NCI-H2196 (cell line): ENCODE results near the gene AIP.
"Not testable (repeated sequence)": the region's sequence is repeated elsewhere in the genome, so short reads cannot be mapped to it uniquely, and the experiment has no call there.

Source experiments
- DNase-seq: peaks from one replicate; lab custom pipeline; 2025; ENCODE audit not compliant: unreplicated experiment; lab: John Stamatoyannopoulos, UW

The AIP gene

DNA sequence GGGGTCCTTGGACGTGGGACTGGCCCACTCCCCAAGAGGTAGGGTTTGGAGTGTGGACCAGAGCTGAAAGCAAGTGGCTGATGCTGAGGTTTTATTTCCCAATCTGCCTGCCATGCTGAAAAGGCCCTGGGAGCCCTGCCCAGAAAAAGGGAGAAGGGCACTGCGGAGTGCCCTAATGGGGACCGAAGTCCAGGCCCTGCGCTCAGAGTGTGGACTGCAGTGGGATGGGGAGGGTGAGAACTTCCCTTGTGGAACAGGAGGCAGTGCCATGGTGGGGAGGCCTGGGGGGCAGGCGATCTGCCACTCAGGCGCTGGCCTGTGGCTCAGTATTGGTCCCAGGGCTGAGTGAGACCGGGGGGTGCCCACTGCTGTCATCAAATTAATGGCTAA, 34.6 kb upstream of the AIP start:
- no peak for DNase-seq

DNA sequence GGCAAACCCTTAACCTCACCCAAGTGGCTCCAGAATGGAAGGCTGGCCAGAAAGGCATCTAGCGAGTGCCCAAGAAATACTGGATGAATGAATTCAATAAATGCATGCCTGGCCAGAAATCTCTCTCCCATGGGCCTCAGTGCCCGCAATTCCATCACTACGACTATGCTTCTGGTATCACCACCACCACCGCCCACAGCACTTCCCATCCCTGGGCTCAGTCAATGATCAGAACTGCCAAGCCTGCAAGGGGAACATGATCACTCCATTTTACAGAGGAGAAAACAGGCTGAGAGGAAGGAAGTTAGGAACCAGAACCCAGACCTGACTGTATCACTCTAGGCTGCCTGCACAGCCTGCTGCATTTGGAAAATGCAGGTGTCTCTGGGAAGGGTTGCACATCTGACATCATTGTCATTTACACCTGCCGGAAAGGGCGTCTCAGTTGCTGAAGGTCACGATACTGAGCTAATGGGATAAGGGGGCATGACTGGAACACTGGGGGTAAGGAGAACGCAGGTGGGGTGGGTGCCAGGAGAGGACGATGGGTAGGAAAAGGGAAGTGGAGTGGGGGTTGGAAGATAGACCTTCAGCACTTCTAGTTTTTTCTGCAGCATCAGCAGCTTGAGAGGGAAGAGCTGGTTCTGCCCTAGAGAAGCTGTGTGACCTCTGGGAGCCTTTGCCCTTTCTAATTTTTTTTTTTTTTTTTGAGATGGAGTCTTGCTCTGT, 33.5 kb upstream of the AIP start:
- no peak for DNase-seq

DNA sequence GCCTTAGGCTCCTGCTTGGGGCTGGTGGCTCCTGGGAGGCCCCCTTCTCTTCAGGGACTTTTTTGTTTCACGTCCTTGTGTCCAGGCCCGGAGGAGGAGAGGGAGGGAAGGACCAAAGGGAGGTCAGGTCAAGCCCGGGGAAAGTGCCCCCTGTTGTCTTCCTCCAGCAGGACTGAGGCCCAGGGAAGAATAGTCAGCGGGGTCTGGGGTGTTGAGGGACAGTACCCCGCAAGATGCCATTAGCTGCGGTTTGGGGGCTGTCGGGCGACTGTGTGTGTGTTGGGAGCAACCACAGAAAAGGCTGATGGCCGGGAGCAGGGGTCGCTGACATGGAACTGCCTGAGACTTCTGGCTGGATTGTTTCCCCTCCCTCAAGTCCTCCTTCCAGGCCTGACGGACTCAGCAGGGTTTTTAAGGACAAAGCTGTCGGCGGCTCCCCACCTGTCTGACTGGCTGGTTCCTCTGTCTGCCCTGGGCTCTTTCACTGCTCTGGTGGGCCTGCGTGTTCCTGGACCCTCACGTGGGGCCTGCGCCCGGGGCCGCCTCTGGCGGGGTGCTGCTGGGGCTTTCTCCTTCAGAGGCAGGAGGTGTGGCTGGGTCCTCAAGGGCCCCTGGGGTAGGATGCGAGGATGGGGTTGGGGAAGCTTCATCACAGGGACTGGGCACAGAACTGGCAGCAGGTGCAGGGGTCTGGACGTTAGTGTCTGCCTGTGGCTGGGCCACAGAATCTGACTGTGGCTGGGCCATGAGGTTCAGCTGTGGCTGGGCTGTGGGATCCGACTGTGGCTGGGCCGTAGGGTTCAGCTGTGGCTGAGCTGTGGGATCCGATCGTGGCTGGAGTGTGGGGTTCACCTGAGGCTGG, 31.8 kb upstream of the AIP start:
- DNase-seq: no peak

DNA sequence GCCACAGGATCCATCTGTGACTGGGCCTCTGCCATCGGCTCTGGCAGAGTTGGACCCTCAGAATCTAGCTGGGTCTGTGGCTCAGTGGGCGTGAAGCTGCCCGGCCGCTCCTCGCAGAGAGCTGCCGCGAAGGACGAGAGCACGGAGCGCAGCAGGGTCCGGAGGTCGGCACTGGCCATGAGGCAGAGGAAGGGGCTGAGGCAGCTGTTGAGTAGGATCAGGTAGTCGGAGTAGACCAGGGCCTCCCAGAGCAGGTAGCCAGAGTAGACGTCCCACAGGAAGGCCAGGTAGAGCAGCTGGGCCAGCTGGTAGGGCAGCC, 31.2 kb upstream of the AIP start:
- no peak for DNase-seq

DNA sequence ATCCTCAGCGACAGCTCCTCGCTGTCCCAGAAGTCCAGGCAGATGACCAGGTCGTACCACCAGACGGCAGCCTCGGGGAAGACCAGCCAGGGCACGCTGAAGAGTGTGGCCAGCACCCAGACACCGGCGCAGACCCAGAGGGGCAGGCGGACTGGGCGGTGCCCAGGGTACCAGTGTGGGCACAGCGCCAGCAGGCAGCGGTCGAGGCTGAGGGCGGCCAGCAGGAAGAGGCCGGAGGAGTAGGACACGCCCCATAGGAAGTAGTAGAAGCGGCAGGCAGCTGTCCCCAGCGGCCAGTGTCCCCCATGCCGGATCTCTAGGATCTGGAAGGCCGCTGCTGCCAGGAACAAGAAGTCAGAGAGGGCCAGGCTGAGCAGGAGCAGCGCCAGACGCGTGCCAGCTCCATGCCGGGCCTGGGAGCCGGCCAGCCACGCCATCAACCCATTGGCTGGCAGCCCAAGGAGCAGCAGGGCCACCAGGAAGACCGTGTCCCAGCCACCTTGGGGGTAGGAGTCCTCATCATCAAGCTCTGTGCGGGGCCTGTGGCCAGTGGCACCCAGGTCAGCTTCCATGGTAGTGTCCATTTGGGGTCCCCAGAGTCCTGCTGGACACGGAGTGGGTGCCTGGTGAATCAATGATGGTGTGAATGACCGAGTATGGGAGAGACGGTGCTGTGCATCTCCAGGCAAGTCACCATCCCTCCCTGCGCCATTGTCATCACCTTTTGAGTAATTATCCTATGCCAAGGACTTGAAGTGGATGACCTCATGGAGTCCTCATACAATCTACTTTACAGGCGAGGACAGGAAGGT, 30.5 kb upstream of the AIP start, which contains the start of gene GPR152:
Gene GPR152 (minus strand): TSS at position 589 of the 812 bp plus-strand sequence. CDS start 5 bp downstream, at position 584.
- DNase-seq: peak; percentile 59

DNA sequence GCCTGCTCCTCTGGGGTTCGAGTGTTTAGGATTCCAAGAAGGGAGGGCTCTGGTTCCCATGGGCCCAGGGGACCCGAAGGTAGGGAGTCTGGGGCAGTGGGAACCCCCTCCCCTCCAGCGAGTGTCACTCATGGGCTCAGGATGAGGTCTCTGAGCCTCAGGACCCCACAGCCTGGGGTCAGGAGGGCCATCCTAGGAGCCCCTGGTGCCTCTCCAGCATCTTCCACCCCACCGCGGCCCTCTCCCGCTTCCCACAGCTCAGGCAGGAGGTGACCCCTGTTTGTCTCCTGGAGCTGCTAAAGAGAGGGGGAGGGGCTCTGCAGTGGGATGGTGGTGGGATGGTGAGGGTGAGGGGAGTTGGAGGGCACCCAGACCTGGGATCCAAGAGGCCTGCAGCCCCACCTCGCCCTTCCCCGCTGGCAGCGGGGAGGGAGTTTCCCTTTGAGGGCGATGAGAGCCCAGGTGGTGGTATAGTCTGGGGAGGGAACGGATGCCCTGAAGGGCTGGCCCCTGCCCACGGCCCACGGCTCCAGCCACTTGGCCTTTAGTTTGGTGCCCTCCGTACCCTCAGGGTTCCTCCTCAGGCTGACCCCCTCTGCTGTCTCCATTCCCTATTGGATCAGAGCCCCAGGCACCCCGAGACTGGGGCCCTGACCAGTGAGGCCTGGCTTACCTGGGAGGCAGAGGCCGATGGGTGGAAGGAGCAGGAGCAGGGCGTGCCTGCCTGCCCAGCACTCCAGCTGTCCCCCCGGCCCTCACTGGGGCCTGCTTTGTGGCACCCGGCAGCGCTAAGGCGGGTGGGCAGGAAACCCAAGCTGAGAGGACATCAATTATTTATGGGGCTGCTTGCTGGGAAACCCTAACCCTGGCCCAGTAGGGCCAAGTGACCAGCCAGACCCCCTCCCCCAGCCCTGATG, 28.8 kb upstream of the AIP start:
- DNase-seq: no peak

DNA sequence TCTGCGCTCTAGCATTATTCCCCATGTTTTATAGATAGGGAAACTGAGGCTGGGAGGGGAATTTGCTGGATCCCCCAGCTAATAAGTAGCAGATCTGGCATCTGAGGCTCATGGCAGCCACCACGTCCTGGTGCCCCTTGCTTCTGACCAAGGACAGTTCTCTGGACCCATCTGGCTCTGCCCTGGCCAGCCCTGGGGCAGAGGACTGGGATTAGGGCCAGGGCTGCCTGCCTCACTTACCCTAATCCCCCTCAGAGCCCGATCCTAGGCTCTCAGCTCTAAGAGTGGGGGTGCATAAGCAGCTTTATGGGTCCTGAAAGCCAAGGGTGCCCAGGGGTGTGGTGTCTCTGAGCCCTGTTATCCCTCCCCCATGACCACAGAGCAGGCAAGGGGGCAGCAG, 27.8 kb upstream of the AIP start, which contains the start of gene CABP4:
Gene CABP4 (plus strand): TSS at position 301 of the 400 bp plus-strand sequence. CDS start 70 bp downstream, at position 371.
- no peak for DNase-seq

DNA sequence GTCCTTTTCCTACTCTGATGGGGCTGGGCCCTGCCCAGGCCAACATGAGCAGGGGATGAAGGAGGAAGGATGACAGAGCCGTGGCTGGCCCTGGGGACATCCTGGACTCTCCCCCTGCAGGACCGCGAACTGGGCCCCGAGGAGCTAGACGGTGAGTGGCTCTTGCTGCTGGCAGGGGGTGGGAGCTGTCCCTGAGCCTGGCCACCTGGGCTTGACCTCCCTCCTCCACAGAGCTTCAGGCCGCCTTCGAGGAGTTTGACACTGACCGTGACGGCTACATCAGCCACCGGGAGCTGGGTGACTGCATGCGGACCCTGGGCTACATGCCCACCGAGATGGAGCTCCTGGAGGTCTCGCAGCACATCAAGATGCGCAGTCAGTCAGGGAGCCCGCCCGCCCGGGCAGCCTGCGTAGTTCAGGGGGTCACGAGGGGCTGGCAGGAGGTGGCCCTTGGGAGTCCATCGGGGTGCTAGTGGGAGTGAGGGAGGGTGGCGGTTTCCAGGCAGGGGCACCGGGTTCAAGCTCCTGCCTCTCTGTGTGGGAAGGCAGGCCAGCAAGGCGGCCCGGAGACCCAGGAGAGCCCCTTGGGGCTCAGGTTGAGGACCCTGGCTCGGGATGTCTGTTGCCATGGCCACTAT, 26.6 kb upstream of the AIP start:
- DNase-seq: no peak

DNA sequence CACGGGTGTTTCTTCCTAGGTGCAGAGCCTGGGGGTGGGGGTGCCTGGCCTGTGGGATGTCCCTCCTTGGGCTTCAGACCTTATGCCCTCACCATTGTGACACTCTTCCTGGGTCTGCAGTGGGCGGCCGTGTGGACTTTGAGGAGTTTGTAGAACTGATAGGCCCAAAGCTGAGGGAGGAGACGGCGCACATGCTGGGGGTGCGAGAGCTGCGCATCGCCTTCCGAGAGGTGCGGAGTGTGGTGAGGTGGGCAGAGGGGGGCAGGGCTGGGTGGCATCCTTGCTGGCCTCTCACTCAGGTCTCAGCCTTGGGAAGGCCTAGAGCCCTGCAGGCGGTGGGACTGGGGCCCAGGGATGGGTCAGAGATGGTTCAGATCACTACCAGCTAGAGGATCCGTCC, 25.4 kb upstream of the AIP start:
- DNase-seq: no peak

DNA sequence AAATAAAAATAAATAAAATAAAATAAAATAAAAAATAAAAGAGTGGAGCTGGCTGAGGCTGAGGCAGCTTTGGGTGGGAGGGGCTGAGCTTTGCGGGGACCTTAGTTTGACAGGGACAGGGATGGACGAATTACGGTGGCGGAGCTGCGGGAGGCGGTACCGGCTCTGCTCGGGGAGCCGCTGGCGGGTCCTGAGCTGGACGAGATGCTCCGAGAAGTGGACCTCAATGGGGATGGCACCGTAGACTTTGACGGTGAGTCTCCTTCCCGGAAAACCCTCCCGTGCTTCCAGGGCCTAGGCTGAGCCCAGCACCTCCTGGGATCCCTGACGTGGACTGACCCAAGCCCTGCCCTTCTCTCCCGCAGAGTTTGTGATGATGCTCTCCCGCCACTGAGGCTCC, 24.6 kb upstream of the AIP start:
- no peak for DNase-seq

DNA sequence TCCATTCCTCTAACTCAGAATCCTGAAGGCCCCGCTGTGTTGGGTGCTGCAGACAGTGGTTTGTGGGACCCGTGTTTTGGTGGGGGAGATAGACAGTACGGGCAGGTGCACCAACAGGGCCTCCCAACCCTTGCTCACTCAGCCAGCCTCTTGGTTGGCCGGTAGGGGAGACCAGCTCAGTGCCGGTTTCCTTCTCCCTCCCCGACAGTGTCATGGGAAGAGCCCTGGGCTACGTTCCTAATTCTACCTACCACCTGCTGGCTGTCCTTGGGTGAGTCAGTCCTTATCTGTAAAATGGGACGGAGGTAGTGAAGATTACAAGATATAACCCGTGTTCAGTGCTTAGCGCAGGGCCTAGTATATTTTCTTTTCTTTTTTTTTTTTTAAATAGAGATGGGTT, 19.6 kb upstream of the AIP start:
- no peak for DNase-seq

DNA sequence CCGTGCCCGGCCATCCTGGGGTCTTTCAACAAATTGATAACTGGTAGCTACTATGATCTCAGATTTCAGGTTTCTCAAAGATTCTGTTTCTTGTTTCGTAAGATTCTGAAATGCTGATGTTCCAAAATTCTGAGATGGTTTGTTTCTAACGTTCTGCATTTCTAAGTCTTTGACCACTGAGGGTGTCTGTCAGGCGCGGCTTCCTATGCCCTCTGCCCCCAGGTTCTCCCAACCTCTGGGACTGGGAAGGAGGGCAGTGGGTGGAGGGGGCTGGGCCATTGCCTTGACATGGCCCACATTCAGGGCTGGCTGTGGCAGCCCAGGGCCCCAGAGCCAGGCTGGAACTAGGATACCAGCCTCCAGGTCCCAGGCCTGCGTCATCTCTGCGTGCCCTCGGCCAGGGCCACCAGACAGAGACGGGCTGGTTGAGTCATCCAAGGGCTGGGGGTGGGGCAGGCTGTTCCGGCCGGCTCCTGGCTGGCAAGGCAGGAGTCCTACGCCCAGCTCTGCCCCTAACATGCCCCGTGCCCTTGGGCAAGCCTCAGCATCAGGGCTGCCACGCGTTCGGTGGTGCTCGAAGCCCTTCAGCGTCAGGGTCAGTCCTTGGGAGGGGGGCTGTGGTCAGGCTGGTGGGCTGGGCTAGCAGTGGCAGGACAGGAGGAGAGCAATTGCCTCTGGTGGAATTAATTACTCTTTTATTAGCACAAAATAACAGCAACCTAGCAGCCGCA, 19.0 kb upstream of the AIP start:
- DNase-seq: no peak

DNA sequence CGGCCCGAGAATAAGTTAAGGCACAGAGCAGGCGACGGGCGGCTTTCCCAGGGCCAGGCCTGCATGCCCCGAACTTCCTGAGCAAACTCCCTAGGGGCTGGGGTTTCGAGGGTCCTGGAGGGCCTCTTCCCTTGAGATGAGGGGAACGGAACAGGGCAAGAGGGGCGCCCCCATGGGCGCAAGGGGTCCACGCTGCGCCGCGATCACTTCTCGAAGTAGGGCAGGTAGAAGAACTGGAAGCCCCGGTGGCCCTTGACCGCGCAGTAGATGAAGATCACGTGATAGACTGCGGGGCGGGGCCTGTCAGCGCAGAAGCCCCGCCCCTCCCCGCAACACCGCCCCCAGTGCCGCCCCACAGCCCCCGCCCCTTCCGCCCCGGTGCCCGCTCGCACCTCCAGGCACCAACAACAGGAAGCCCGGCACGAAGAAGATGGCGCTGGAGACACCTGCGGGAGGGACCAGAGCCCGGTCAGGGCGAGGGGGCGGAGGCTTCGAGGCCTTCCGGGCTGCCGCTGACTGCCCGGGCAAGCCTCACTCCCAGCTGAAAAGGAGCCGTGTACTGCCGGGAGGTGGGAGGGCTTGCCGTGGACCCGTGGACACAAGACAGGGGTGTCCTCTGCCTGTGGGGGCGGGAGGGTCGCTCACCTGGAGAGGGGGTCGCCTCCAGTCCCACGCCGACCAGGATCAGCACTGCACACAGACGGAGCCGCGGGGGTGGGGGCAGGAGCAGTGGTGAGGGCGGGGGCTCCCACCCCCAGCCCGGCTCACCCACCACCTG, 18.2 kb upstream of the AIP start:
- peak; percentile 93 for DNase-seq

DNA sequence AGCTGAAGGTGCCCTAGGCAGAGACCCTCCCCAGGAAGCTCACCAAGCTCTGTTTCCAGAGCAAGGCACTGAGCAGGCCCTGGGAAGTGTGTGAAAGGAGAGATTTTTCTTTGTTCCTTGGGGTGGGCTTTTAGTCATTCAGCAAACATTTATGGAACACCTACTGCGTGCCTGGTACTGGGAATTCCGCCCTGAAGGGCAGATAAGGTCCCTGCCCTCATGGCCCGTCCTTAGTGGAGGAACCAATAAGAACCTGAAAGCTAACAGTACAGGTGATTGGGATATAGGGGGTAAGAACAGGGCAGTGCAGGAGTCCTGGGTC, 17.7 kb upstream of the AIP start:
- no peak for DNase-seq

DNA sequence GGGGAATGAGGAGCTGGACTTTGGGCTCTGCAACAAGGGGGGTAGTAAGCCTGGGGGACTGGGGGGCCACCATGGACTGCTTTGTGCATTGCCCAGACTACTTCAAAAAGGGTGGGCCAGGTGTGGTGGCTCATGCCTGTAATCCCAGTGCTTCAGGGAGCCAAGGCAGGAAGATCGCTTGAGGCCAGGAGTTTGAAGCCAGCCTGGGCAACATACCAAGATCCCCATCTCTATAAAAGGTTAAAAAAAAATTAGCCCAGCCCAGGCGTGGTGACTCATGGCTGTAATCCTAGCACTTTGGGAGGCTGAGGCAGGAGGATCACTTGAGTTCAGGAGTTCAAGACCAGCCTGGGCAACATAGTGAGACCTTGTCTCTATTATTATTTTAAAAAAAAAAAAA, 17.3 kb upstream of the AIP start:
- DNase-seq: not testable (repeated sequence)

DNA sequence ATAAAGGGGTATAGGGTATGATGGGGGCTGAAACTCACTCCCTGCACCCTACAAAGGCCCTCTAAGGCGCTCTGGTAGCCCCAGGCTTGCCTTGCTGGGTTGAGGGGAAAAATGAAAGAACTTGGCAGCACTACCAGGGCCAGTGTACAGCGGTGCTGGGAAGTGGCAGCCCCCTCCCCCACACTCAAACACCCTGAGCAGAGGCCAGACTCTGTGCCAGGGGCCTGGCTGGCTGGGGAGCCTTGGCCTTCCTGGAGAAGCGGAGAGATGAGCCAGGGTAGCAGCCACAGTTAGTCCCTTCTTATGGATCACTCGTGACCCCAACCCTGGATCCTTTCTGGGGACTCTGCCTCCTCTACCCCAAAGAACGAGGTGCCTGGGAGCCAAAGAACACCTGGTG, 16.5 kb upstream of the AIP start:
- DNase-seq: peak; percentile 19

DNA sequence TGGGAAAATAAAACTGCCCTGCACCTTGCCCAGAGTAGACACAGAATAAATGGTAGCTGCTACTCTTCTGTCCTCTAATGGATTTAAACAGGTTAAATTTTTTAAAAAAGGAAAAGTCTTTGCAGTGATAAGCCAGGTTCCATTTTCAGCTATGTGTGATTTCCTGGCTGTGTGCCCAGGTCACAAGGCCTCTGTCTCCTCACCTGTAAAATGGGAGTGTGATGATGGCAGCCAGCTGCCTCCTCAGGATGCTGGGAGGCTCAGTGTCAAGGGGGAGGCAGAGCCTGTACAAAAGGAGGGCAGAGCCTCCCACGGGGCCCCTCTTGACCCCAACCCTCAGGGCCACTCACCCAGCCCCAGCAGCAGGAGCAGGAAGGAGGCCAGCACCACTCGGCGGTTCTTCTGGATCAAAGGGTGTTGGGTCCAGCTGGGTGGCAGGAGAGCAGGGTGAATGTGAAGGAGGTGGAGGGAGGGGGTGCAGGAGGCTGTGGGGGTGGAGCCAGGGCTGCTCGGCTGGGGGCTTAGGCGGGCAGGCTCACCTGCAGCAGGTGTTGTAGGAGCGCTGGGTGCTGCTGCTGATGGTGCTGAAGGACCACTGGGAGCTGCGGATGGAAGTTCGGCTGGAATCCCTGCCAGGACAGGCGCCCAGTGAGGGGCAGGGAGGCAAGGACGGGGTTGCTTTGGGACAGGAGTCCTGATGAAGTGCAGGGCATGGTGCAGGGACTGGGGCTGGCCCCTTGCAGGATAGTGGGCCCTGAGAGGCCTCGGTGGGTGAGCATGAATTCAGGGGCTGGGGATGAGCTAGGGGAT, 15.7 kb upstream of the AIP start:
- DNase-seq: no peak

DNA sequence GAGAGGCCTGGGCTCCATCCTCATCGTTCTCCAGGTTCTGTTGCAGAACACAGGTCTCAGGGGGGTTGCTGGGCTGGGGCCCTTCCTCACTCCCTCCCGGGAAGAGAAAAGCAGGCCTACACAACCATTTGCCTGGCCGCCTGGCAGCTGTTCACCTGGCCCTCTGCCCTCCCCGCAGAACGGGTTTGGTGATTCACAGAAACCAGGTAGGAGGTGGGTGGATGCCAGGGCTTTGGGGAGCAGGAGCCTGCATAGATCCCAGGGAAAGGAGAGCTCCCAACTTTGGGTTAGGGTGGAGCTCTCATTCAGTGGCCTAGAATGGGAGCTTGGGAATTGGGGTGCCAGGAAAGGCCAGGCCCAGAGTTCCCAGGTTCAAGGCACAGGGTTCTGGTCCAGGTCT, 14.8 kb upstream of the AIP start:
- peak; percentile 61 for DNase-seq
